ENCODE measurements around the gene CD99. TPM values are rescaled to one million over a fixed set of nuclear protein-coding genes. Genes with fewer than 3 reads are reported as not detected.

Gene CD99
- total RNA-seq, 6 donors from 2014 or later, result 135 to 300 (median 233) TPM

- WGBS, 2 donors, result 70 to 87% methylated on average over 5 of the region's 5 CpGs
- no peaks in the 10 kb centered on the region for H3K9me3 ChIP-seq
- no peaks in the 10 kb centered on the region for H3K4me1 ChIP-seq
- ATAC-seq (ENCODE audit: low FRiP score in 2 of 2) (no peak), DNase-seq (no peak)
- no peaks in the 10 kb centered on the region for H3K27me3 ChIP-seq
- TF ChIP-seq EP300 (IDR thresholded peaks at IDR 0.05), result no peak
- TF ChIP-seq POLR2AphosphoS5 (IDR thresholded peaks at IDR 0.05), result no peak
- TF ChIP-seq CTCF (IDR thresholded peaks at IDR 0.05), result no peak
- no peak for TF ChIP-seq POLR2A (IDR thresholded peaks at IDR 0.05)
- no peak overlapping the region for H3K27ac ChIP-seq
- peaks cover 0 to 13% (median 0%) of the 10 kb centered on the region in 4 donors for H3K36me3 ChIP-seq
- H3K4me3 ChIP-seq, result no peak overlapping the region
These were observed 45.5 kb upstream of the CD99 start for GRCh38 chrX:2645563-2645962.

- H3K9me3 ChIP-seq, result no peaks in the 10 kb centered on the region
- H3K27ac ChIP-seq, result no peak overlapping the region
- no peak for ATAC-seq (ENCODE audit: low FRiP score in 2 of 2)
- 87 to 88% methylated on average over 3 of the region's 3 CpGs for WGBS, 2 donors
- no peak for DNase-seq
- H3K36me3 ChIP-seq, result peaks cover 0 to 8% (median 0%) of the 10 kb centered on the region in 4 donors
- H3K4me3 ChIP-seq, result no peak overlapping the region
- no peaks in the 10 kb centered on the region for H3K27me3 ChIP-seq
- H3K4me1 ChIP-seq, result no peaks in the 10 kb centered on the region
- TF ChIP-seq EP300 (IDR thresholded peaks at IDR 0.05) (no peak), POLR2AphosphoS5 (IDR thresholded peaks at IDR 0.05) (no peak), POLR2A (IDR thresholded peaks at IDR 0.05) (no peak), CTCF (IDR thresholded peaks at IDR 0.05) (no peak)
These were observed 43.5 kb upstream of the CD99 start for GRCh38 chrX:2647627-2648026.

- ATAC-seq (ENCODE audit: low FRiP score in 2 of 2), result no peak
- H3K4me3 ChIP-seq, result no peak overlapping the region
- DNase-seq, result no peak
- no peaks in the 10 kb centered on the region for H3K27me3 ChIP-seq
- H3K4me1 ChIP-seq, result no peaks in the 10 kb centered on the region
- TF ChIP-seq POLR2A (IDR thresholded peaks at IDR 0.05), result no peak
- no peak for TF ChIP-seq CTCF (IDR thresholded peaks at IDR 0.05)
- no peak for TF ChIP-seq EP300 (IDR thresholded peaks at IDR 0.05)
- TF ChIP-seq POLR2AphosphoS5 (IDR thresholded peaks at IDR 0.05), result no peak
- peaks cover 0 to 8% (median 0%) of the 10 kb centered on the region in 4 donors for H3K36me3 ChIP-seq
- no peak overlapping the region for H3K27ac ChIP-seq
- H3K9me3 ChIP-seq, result no peaks in the 10 kb centered on the region
These were observed 41.1 kb upstream of the CD99 start for GRCh38 chrX:2650037-2650436.

- 65 to 78% methylated on average over 7 of the region's 7 CpGs for WGBS, 2 donors
- TF ChIP-seq CTCF (IDR thresholded peaks at IDR 0.05) (no peak), POLR2A (IDR thresholded peaks at IDR 0.05) (no peak), EP300 (IDR thresholded peaks at IDR 0.05) (peak in 2 of 4 donors; percentile 24 to 39), POLR2AphosphoS5 (IDR thresholded peaks at IDR 0.05) (peak; percentile 41 to 45)
- no peak for DNase-seq
- H3K4me3 ChIP-seq, result no peak overlapping the region
- no peak for ATAC-seq (ENCODE audit: low FRiP score in 2 of 2)
- no peaks in the 10 kb centered on the region for H3K9me3 ChIP-seq
- no peaks in the 10 kb centered on the region for H3K4me1 ChIP-seq
- peaks cover 0 to 8% (median 0%) of the 10 kb centered on the region in 4 donors for H3K36me3 ChIP-seq
- peak overlapping the region in 1 of 4 donors; percentile 32 for H3K27ac ChIP-seq
- H3K27me3 ChIP-seq, result no peaks in the 10 kb centered on the region
These were observed 40.2 kb upstream of the CD99 start for GRCh38 chrX:2650865-2651264.

GRCh38 chrX:2652106-2652505 is 39.0 kb upstream of the CD99 start:
- peaks cover 0 to under 1% (median 0%) of the 10 kb centered on the region in 4 donors for H3K36me3 ChIP-seq
- WGBS, 2 donors, result 95 to 97% methylated on average over 6 of the region's 6 CpGs
- no peaks in the 10 kb centered on the region for H3K9me3 ChIP-seq
- H3K4me3 ChIP-seq, result no peak overlapping the region
- H3K27ac ChIP-seq, result no peak overlapping the region
- no peaks in the 10 kb centered on the region for H3K27me3 ChIP-seq
- TF ChIP-seq POLR2A (IDR thresholded peaks at IDR 0.05), result no peak
- TF ChIP-seq EP300 (IDR thresholded peaks at IDR 0.05), result no peak
- no peak for TF ChIP-seq POLR2AphosphoS5 (IDR thresholded peaks at IDR 0.05)
- no peak for TF ChIP-seq CTCF (IDR thresholded peaks at IDR 0.05)
- no peaks in the 10 kb centered on the region for H3K4me1 ChIP-seq
- ATAC-seq (ENCODE audit: low FRiP score in 2 of 2) (no peak), DNase-seq (no peak)
